HT1080 (cell line): ENCODE data around the gene PDGFD. TPM values are rescaled to one million over a fixed set of nuclear protein-coding genes. Genes with fewer than 3 reads are reported as not detected.

ENCODE experiments used
- DNase-seq: peaks from one replicate; pipeline ENCODE4 v3.0.0-alpha.2; 2015; ENCODE audit warnings: low read depth
- total RNA-seq: library from RNA; depleted of rRNA; stranded (reverse); fragments of >200 nt; shearing (Covaris generic); gene quantifications from 2 replicates; pipeline ENCODE4 v1.2.3, GENCODE V29; 2014

PDGFD gene
- total RNA-seq, 1 experiment from 2014 or later: not detected

GRCh38 chr11:104094576-104094975 is 69.4 kb downstream of the PDGFD start:
- no peak for DNase-seq

GRCh38 chr11:104093426-104094280 is 70.3 kb downstream of the PDGFD start:
- no peak for DNase-seq

- no peak for DNase-seq
Measured at GRCh38 chr11:104092744-104093143, 71.2 kb downstream of the PDGFD start.

GRCh38 chr11:104091281-104092096 is 72.5 kb downstream of the PDGFD start:
- DNase-seq: no peak

GRCh38 chr11:104090767-104091166 is 73.2 kb downstream of the PDGFD start:
- no peak for DNase-seq

GRCh38 chr11:104089481-104089880 is 74.5 kb downstream of the PDGFD start:
- no peak for DNase-seq

GRCh38 chr11:104086621-104087020 is 77.3 kb downstream of the PDGFD start:
- no peak for DNase-seq

- no peak for DNase-seq
Measured at GRCh38 chr11:104078995-104079394, 85.0 kb downstream of the PDGFD start.

- DNase-seq: no peak
Measured at GRCh38 chr11:104078245-104078644, 85.7 kb downstream of the PDGFD start.

GRCh38 chr11:104076455-104076854 is 87.5 kb downstream of the PDGFD start:
- no peak for DNase-seq

GRCh38 chr11:104075706-104076105 is 88.2 kb downstream of the PDGFD start:
- DNase-seq: no peak

GRCh38 chr11:104075091-104075490 is 88.9 kb downstream of the PDGFD start:
- no peak for DNase-seq

GRCh38 chr11:104073950-104074705 is 89.8 kb downstream of the PDGFD start:
- peak; percentile 61 for DNase-seq

- no peak for DNase-seq
Measured at GRCh38 chr11:104067534-104067933, 96.4 kb downstream of the PDGFD start.

GRCh38 chr11:104064034-104064630 is 99.8 kb downstream of the PDGFD start:
- DNase-seq: no peak

GRCh38 chr11:104061853-104062521 is 102.0 kb downstream of the PDGFD start:
- no peak for DNase-seq

- DNase-seq: no peak
Measured at GRCh38 chr11:104060820-104061219, 103.1 kb downstream of the PDGFD start.

- DNase-seq: no peak
Measured at GRCh38 chr11:104060004-104060794, 103.7 kb downstream of the PDGFD start.

GRCh38 chr11:104058680-104059079 is 105.3 kb downstream of the PDGFD start:
- no peak for DNase-seq

- no peak for DNase-seq
Measured at GRCh38 chr11:104057908-104058307, 106.0 kb downstream of the PDGFD start.
